HEK293 (cell line): ENCODE measurements around the gene MAP6.

ENCODE experiments used
- HOXA7 ChIP-seq: sonication (generic); formaldehyde crosslinking; IDR thresholded peaks from 2 replicates; pipeline ENCODE4 v1.8.1; 2022; ENCODE audit warnings: missing genetic modification reagents, borderline replicate concordance
- KLF16 ChIP-seq: fragments of 450-650 bp; formaldehyde crosslinking; IDR thresholded peaks from 2 replicates; pipeline ENCODE4 v1.5.1; 2017; ENCODE audit warnings: missing biosample characterization, missing genetic modification characterization
- MYNN ChIP-seq: fragments of 450-650 bp; formaldehyde crosslinking; IDR thresholded peaks from 2 replicates; pipeline ENCODE4 v1.5.1; 2016; ENCODE audit warnings: missing biosample characterization, missing genetic modification characterization, borderline replicate concordance
- SETDB1 ChIP-seq: IDR thresholded peaks from one replicate; pipeline ENCODE4 v1.6.1; 2017; ENCODE audit warnings: mild to moderate bottlenecking, low read length, moderate library complexity, mixed read lengths; ENCODE audit not compliant: insufficient read length
- YY1 ChIP-seq: fragments of 450-650 bp; formaldehyde crosslinking; IDR thresholded peaks from 2 replicates; pipeline ENCODE4 v1.5.1; 2018; ENCODE audit warnings: missing biosample characterization, missing genetic modification characterization
- ZIC2 ChIP-seq: fragments of 450-650 bp; formaldehyde crosslinking; IDR thresholded peaks from 2 replicates; pipeline ENCODE4 v1.5.1; 2016; ENCODE audit warnings: missing biosample characterization, missing genetic modification characterization
- ZNF121 ChIP-seq: fragments of 450-650 bp; formaldehyde crosslinking; IDR thresholded peaks from 2 replicates; pipeline ENCODE4 v1.5.1; 2016; ENCODE audit warnings: missing biosample characterization, missing genetic modification characterization
- ZNF335 ChIP-seq: fragments of 450-650 bp; formaldehyde crosslinking; conservative IDR thresholded peaks from 2 replicates; pipeline ENCODE4 v1.5.1; 2016; ENCODE audit warnings: missing biosample characterization, missing genetic modification characterization
- ZNF837 ChIP-seq: fragments of 450-650 bp; formaldehyde crosslinking; IDR thresholded peaks from 2 replicates; pipeline ENCODE4 v1.5.1; 2016; ENCODE audit warnings: missing biosample characterization, missing genetic modification characterization
- TF ChIP-seq, protein P1 (sequence below): fragments of 450-650 bp; formaldehyde crosslinking; IDR thresholded peaks from 2 replicates; pipeline ENCODE4 v1.5.1; 2016; ENCODE audit warnings: missing biosample characterization, missing genetic modification characterization
- TF ChIP-seq, protein P2 (sequence below): fragments of 450-650 bp; formaldehyde crosslinking; IDR thresholded peaks from 2 replicates; pipeline ENCODE4 v1.5.1; 2016; ENCODE audit warnings: missing biosample characterization, missing genetic modification characterization
- TF ChIP-seq, protein P3 (sequence below): sonication (generic); formaldehyde crosslinking; IDR thresholded peaks from 2 replicates; pipeline ENCODE4 v1.8.1; 2022; ENCODE audit warnings: mild to moderate bottlenecking, moderate library complexity, missing genetic modification reagents
- TF ChIP-seq, protein P4 (sequence below): fragments of 450-650 bp; formaldehyde crosslinking; conservative IDR thresholded peaks from 2 replicates; pipeline ENCODE4 v1.5.1; 2016; ENCODE audit warnings: low read depth, missing biosample characterization, missing genetic modification characterization

DNA sequence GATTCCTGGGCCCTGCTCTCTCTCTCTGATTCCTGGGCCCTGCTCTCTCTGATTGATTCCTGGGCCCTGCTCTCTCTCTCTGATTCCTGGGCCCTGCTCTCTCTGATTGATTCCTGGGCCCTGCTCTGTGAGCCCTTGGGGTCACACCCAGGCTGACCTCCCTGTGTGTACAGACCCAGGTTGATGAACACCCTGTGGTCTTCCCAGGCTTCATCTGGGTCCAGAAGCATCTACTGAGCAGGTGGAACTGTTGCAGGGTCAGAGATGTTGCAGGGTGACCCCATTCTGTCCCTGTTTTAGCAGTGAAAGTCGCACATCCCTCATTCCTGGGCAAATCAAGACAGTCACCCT lies 126.8 kb downstream of the MAP6 start:
- TF ChIP-seq KLF16 (tag by site-specific recombination) (no peak), ZNF121 (tag by site-specific recombination) (no peak), ZNF335 (tag by site-specific recombination) (no peak), ZIC2 (tag by site-specific recombination) (no peak), HOXA7 (CRISPR knock-in tag) (no peak), MYNN (tag by site-specific recombination) (no peak), SETDB1 (no peak), ZNF837 (tag by site-specific recombination) (no peak), YY1 (no peak)
- TF ChIP-seq, protein P1, sequence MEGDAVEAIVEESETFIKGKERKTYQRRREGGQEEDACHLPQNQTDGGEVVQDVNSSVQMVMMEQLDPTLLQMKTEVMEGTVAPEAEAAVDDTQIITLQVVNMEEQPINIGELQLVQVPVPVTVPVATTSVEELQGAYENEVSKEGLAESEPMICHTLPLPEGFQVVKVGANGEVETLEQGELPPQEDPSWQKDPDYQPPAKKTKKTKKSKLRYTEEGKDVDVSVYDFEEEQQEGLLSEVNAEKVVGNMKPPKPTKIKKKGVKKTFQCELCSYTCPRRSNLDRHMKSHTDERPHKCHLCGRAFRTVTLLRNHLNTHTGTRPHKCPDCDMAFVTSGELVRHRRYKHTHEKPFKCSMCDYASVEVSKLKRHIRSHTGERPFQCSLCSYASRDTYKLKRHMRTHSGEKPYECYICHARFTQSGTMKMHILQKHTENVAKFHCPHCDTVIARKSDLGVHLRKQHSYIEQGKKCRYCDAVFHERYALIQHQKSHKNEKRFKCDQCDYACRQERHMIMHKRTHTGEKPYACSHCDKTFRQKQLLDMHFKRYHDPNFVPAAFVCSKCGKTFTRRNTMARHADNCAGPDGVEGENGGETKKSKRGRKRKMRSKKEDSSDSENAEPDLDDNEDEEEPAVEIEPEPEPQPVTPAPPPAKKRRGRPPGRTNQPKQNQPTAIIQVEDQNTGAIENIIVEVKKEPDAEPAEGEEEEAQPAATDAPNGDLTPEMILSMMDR (tag by site-specific recombination): no peak
- TF ChIP-seq, protein P2, sequence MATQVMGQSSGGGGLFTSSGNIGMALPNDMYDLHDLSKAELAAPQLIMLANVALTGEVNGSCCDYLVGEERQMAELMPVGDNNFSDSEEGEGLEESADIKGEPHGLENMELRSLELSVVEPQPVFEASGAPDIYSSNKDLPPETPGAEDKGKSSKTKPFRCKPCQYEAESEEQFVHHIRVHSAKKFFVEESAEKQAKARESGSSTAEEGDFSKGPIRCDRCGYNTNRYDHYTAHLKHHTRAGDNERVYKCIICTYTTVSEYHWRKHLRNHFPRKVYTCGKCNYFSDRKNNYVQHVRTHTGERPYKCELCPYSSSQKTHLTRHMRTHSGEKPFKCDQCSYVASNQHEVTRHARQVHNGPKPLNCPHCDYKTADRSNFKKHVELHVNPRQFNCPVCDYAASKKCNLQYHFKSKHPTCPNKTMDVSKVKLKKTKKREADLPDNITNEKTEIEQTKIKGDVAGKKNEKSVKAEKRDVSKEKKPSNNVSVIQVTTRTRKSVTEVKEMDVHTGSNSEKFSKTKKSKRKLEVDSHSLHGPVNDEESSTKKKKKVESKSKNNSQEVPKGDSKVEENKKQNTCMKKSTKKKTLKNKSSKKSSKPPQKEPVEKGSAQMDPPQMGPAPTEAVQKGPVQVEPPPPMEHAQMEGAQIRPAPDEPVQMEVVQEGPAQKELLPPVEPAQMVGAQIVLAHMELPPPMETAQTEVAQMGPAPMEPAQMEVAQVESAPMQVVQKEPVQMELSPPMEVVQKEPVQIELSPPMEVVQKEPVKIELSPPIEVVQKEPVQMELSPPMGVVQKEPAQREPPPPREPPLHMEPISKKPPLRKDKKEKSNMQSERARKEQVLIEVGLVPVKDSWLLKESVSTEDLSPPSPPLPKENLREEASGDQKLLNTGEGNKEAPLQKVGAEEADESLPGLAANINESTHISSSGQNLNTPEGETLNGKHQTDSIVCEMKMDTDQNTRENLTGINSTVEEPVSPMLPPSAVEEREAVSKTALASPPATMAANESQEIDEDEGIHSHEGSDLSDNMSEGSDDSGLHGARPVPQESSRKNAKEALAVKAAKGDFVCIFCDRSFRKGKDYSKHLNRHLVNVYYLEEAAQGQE (tag by site-specific recombination): no peak
- TF ChIP-seq, protein P3, sequence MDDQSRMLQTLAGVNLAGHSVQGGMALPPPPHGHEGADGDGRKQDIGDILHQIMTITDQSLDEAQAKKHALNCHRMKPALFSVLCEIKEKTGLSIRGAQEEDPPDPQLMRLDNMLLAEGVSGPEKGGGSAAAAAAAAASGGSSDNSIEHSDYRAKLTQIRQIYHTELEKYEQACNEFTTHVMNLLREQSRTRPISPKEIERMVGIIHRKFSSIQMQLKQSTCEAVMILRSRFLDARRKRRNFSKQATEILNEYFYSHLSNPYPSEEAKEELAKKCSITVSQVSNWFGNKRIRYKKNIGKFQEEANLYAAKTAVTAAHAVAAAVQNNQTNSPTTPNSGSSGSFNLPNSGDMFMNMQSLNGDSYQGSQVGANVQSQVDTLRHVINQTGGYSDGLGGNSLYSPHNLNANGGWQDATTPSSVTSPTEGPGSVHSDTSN (CRISPR knock-in tag): no peak
- TF ChIP-seq, protein P4, sequence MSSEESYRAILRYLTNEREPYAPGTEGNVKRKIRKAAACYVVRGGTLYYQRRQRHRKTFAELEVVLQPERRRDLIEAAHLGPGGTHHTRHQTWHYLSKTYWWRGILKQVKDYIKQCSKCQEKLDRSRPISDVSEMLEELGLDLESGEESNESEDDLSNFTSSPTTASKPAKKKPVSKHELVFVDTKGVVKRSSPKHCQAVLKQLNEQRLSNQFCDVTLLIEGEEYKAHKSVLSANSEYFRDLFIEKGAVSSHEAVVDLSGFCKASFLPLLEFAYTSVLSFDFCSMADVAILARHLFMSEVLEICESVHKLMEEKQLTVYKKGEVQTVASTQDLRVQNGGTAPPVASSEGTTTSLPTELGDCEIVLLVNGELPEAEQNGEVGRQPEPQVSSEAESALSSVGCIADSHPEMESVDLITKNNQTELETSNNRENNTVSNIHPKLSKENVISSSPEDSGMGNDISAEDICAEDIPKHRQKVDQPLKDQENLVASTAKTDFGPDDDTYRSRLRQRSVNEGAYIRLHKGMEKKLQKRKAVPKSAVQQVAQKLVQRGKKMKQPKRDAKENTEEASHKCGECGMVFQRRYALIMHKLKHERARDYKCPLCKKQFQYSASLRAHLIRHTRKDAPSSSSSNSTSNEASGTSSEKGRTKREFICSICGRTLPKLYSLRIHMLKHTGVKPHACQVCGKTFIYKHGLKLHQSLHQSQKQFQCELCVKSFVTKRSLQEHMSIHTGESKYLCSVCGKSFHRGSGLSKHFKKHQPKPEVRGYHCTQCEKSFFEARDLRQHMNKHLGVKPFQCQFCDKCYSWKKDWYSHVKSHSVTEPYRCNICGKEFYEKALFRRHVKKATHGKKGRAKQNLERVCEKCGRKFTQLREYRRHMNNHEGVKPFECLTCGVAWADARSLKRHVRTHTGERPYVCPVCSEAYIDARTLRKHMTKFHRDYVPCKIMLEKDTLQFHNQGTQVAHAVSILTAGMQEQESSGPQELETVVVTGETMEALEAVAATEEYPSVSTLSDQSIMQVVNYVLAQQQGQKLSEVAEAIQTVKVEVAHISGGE (tag by site-specific recombination): no peak
